T-cell (primary cell): ENCODE data around the gene RHBDL2. TPM values are rescaled to one million over a fixed set of nuclear protein-coding genes. Genes with fewer than 3 reads are reported as not detected.
"Not testable (repeated sequence)": the region's sequence is repeated elsewhere in the genome, so short reads cannot be mapped to it uniquely, and the experiment has no call there.

ENCODE experiments used
- ATAC-seq, 4 experiments: fragments of 200-7000 bp in 3 of 4; fragments of 150-1000 bp in 1 of 4; cut with Tn5 transposase; replicated peaks in 1 of 4; 1 replicate in 3 of 4; 2 replicates in 1 of 4; pipeline ENCODE4 v1.10.0; 2021; ENCODE audit warnings: moderate library complexity in 3 of 4, mild to moderate bottlenecking in 2 of 4, moderate number of reproducible peaks in 1 of 4
- CTCF ChIA-PET, 2 donors: fragments of 300-600 bp; sonication (Branson Sonifier 250); formaldehyde crosslinking; loops; one replicate each; lab custom pipeline; 2022; ENCODE audit warnings: antibody characterized with exemption in 2 of 2; lab: Charles Lee
- POLR2A ChIA-PET, 2 donors: fragments of 300-600 bp; sonication (Branson Sonifier 250); formaldehyde crosslinking; loops; one replicate each; lab custom pipeline; 2022; ENCODE audit warnings: antibody characterized with exemption in 2 of 2; lab: Charles Lee
- DNase-seq, 35 experiments: peaks; one replicate each; pipeline versions ENCODE4 v3.0.0 to v3.0.0-alpha.2; 2013 to 2023
- H3K27ac ChIP-seq: one replicate; pipeline ENCODE4 v1.5.1; 2013; ENCODE audit warnings: low read length
- H3K27me3 ChIP-seq, 2 experiments: replicated peaks in 1 of 2; 1 replicate in 1 of 2; 2 replicates in 1 of 2; pipeline versions ENCODE4 v1.6.1 to v1.7.0; 2013; ENCODE audit warnings: low read length in 1 of 2, mixed read lengths in 1 of 2; ENCODE audit not compliant: control insufficient read depth in 2 of 2, insufficient read depth in 2 of 2; ENCODE audit errors: extremely low read depth in 1 of 2
- H3K36me3 ChIP-seq, 2 donors: 1 replicate in 1 of 2; 2 replicates in 1 of 2; pipeline versions ENCODE4 v1.6.1 to v1.7.0; 2013; ENCODE audit warnings: low read length in 1 of 2; ENCODE audit not compliant: control insufficient read depth in 2 of 2, insufficient read depth in 1 of 2; ENCODE audit errors: extremely low read depth in 1 of 2
- H3K4me1 ChIP-seq, 2 experiments: 1 replicate in 1 of 2; 2 replicates in 1 of 2; pipeline versions ENCODE4 v1.6.1 to v1.7.0; 2013; ENCODE audit warnings: low read length in 2 of 2, mixed read lengths in 1 of 2; ENCODE audit not compliant: insufficient read depth in 2 of 2, control insufficient read depth in 1 of 2; ENCODE audit errors: extremely low read depth in 1 of 2
- H3K4me3 ChIP-seq, 2 donors: 1 replicate in 1 of 2; 2 replicates in 1 of 2; pipeline versions ENCODE4 v1.5.1 to v1.7.0; 2013; ENCODE audit warnings: mild to moderate bottlenecking in 2 of 2, low read length in 1 of 2, moderate library complexity in 1 of 2; ENCODE audit not compliant: control insufficient read depth in 1 of 2; ENCODE audit errors: extremely low read depth in 1 of 2
- H3K9me3 ChIP-seq: 2 replicates; pipeline ENCODE4 v1.7.0; 2013
- H3K27ac Mint-ChIP-seq, 2 donors: one replicate each; pipeline ENCODE4 v1.8.0; 2020 to 2021; ENCODE audit warnings: mild to moderate bottlenecking in 2 of 2, mixed read lengths in 2 of 2
- H3K27me3 Mint-ChIP-seq, 2 donors: one replicate each; pipeline ENCODE4 v1.8.0; 2021 to 2022; ENCODE audit warnings: mixed read lengths in 2 of 2
- H3K36me3 Mint-ChIP-seq: one replicate; pipeline ENCODE4 v1.8.0; 2021; ENCODE audit warnings: mixed read lengths
- H3K4me1 Mint-ChIP-seq, 3 donors: one replicate each; pipeline ENCODE4 v1.8.0; 2020 to 2022; ENCODE audit warnings: mixed read lengths in 3 of 3, mild to moderate bottlenecking in 1 of 3
- H3K4me3 Mint-ChIP-seq, 3 donors: one replicate each; pipeline ENCODE4 v1.8.0; 2020 to 2022; ENCODE audit warnings: mild to moderate bottlenecking in 3 of 3, mixed read lengths in 3 of 3, moderate library complexity in 3 of 3
- H3K9me3 Mint-ChIP-seq, 3 donors: one replicate each; pipeline ENCODE4 v1.8.0; 2020 to 2022; ENCODE audit warnings: mixed read lengths in 3 of 3
- WGBS: methylation state at CpG from one replicate; pipeline ENCODE4 v1.1.5; 2013; ENCODE audit warnings: missing lambda C conversion rate; ENCODE audit not compliant: insufficient coverage; 5-methylcytosine and 5-hydroxymethylcytosine counted together
- total RNA-seq, 35 experiments: library from RNA in 6 of 35; stranded (reverse) in 6 of 35; fragments of 120-200 nt in 1 of 35; gene quantifications; one replicate each; pipeline versions ENCODE4 v1.2.1 to v1.2.4 and lab custom pipeline; 2013 to 2026

The RHBDL2 gene
- total RNA-seq, 5 donors from 2014 or later (not counting 1 experiment from before 2014, with no cell fraction given): not detected

DNA sequence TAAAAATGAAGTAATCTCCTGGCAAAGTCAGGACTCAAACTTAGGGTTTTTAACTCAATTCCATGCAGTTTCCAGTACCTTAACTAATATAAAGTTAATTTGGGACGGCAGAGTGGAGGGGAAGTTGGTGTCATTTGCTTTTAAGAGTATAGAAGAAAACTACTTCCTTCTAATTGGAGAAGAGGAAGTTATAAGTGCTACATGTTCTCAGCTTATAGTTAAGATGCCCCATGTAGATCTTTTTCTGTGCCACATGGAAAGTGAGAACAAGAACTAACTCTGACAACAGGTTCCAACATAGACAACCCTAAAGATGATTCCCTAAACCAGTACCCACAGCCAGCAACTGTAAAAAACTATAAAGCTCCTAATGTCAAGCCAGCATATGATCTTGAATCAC lies 93.6 kb downstream of the RHBDL2 start:
- H3K9me3 Mint-ChIP-seq: peaks cover 0 to 3% (median 0%) of the 10 kb centered on the region in 3 donors
- no peak for ATAC-seq
- Histone ChIP-seq H3K27ac (no peak overlapping the region), H3K36me3 (peaks cover 19 to 61% of the 10 kb centered on the region in 2 donors), H3K27me3 (no peaks in the 10 kb centered on the region), H3K9me3 (no peaks in the 10 kb centered on the region), H3K4me3 (no peak overlapping the region), H3K4me1 (peaks cover 0 to 3% of the 10 kb centered on the region in 2 experiments)
- no peak overlapping the region for H3K4me3 Mint-ChIP-seq
- no peaks in the 10 kb centered on the region for H3K27me3 Mint-ChIP-seq
- ChIA-PET POLR2A (no interaction called here), CTCF (interaction anchor here in 1 of 2 donors (0.7 kb wide), 1 partner anchor 11 kb away, joined by 3 read pairs; no protein-coding TSS in a partner anchor)
- no peak for DNase-seq
- peaks cover 51% of the 10 kb centered on the region for H3K36me3 Mint-ChIP-seq
- H3K27ac Mint-ChIP-seq: no peak overlapping the region
- WGBS: no CpG with 5 or more reads among the region's 1 CpG
- peaks cover 20 to 27% (median 24%) of the 10 kb centered on the region in 3 donors for H3K4me1 Mint-ChIP-seq

DNA sequence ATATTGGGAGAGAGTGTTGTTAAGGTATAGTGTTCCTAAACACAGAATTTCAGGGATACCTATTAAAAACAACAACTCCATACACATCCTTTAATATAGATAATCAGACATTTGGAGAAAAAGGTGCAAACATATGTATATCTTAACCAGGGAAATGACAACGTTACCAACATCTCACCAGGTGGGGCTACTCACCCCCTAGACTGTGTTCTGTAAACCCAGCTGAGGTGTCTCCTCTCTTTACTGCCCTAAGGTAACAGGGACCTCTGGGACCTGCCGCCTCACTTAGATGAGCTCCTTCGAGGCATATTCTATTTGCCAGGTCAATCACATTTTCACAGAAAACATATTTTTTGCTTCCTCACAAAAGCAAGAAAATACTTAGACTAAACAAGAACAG lies 95.4 kb downstream of the RHBDL2 start:
- H3K36me3 ChIP-seq: peaks cover 21 to 62% of the 10 kb centered on the region in 2 donors
- no peak for ATAC-seq
- 85% methylated on average over 2 of the region's 3 CpGs for WGBS
- no peak for DNase-seq
- H3K27me3 ChIP-seq: no peaks in the 10 kb centered on the region
- Mint-ChIP-seq H3K9me3 (peaks cover 0 to 3% (median 0%) of the 10 kb centered on the region in 3 donors), H3K4me1 (peaks cover 18 to 24% (median 20%) of the 10 kb centered on the region in 3 donors), H3K36me3 (peaks cover 47% of the 10 kb centered on the region), H3K27me3 (no peaks in the 10 kb centered on the region), H3K4me3 (no peak overlapping the region), H3K27ac (no peak overlapping the region)
- CTCF ChIA-PET: interaction anchor here in 1 of 2 donors (0.7 to 1.1 kb wide), 3 partner anchors 10 to 246 kb away, joined by 3 to 4 read pairs (median 3); partner anchors contain the start of gene NDUFS5
- POLR2A ChIA-PET: interaction anchor here in 1 of 2 donors (0.6 to 0.7 kb wide), 2 partner anchors 475 to 835 kb away, joined by 5 to 7 read pairs; no protein-coding TSS in a partner anchor
- H3K9me3 ChIP-seq: no peaks in the 10 kb centered on the region
- H3K4me3 ChIP-seq: no peak overlapping the region
- H3K4me1 ChIP-seq: peaks cover 0 to 3% of the 10 kb centered on the region in 2 experiments
- H3K27ac ChIP-seq: no peak overlapping the region

DNA sequence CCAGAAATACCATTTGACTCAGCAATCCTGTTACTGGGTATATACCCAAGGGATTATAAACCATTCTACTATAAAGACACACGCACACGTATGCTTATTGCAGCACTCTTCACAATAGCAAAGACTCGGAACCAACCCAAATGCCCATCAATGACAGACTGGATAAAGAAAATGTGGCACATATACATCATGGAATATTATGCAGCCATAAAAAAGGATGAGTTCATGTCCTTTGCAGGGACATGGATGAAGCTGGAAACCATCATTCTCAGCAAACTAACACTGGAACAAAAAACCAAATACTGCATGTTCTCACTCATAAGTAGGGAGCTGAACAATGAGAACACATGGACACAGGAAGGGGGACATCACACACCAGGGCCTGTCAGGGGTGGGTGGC lies 96.5 kb downstream of the RHBDL2 start:
- H3K4me3 ChIP-seq, H3K27me3 ChIP-seq, H3K27ac Mint-ChIP-seq, DNase-seq, H3K9me3 Mint-ChIP-seq, H3K4me1 ChIP-seq, H3K9me3 ChIP-seq, POLR2A ChIA-PET, H3K27me3 Mint-ChIP-seq, H3K27ac ChIP-seq, CTCF ChIA-PET, H3K4me3 Mint-ChIP-seq, ATAC-seq: not testable (repeated sequence)
- peaks cover 18 to 29% (median 23%) of the 10 kb centered on the region in 3 donors for H3K4me1 Mint-ChIP-seq
- peaks cover 25 to 63% of the 10 kb centered on the region in 2 donors for H3K36me3 ChIP-seq
- whole genome bisulfite sequencing: no CpG with 5 or more reads among the region's 3 CpGs
- peaks cover 43% of the 10 kb centered on the region for H3K36me3 Mint-ChIP-seq

DNA sequence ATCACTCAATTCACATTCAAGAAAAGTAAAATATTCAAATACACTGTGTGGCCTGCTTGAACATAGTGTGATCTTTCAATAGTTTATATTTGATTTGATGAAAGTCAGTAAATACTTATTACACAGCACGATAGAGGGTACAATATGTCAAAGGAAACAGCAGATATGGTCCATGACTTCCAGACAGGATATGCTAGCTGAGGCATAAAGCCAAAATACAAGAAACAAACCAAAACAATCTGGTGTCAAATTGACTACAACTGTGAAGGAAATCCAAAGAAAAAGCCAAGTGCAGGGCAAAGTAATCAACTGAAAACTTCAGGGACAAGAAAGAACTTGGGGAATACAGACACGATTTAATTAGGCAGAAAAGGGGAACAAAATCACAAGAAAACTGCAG lies 101.3 kb downstream of the RHBDL2 start:
- ATAC-seq (no peak), DNase-seq (no peak)
- Mint-ChIP-seq H3K9me3 (peaks cover 0 to 3% (median 0%) of the 10 kb centered on the region in 3 donors), H3K27ac (peak overlapping the region; percentile 9 to 57), H3K27me3 (no peaks in the 10 kb centered on the region), H3K36me3 (peaks cover 46% of the 10 kb centered on the region), H3K4me3 (no peak overlapping the region), H3K4me1 (peaks cover 13 to 24% (median 15%) of the 10 kb centered on the region in 3 donors)
- peaks cover 22 to 51% of the 10 kb centered on the region in 2 donors for H3K36me3 ChIP-seq
- H3K4me3 ChIP-seq: no peak overlapping the region
- H3K9me3 ChIP-seq: no peaks in the 10 kb centered on the region
- no peaks in the 10 kb centered on the region for H3K4me1 ChIP-seq
- H3K27ac ChIP-seq: no peak overlapping the region
- CTCF ChIA-PET: interaction anchor here in 1 of 2 donors (0.6 kb wide), 1 partner anchor 247 kb away, joined by 3 read pairs; no protein-coding TSS in a partner anchor
- 91% methylated on average over 1 of the region's 2 CpGs for WGBS
- H3K27me3 ChIP-seq: no peaks in the 10 kb centered on the region
- POLR2A ChIA-PET: no interaction called here

DNA sequence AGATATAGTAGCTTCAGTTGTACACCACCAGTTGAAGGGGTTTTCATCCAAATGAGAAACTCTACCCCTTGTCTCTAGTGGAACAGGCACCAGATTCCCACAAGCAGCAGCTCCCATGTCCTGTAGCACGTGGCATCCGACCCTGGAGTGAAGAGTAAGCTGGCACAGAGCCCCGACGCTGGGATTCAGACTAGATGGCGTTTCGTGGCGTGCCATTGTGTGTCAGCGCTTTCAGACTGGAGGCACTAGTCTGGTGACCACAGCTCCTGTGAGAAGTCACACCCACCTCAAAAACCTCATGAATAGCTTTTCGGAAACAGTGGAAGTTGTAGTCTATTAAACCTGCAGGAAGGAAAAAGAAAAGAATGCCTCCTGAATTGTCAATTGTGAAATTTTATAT lies 102.3 kb downstream of the RHBDL2 start:
- no peak overlapping the region for H3K4me3 Mint-ChIP-seq
- Histone ChIP-seq H3K27me3 (no peaks in the 10 kb centered on the region), H3K4me1 (no peaks in the 10 kb centered on the region), H3K4me3 (no peak overlapping the region), H3K27ac (no peak overlapping the region), H3K36me3 (peaks cover 22 to 48% of the 10 kb centered on the region in 2 donors), H3K9me3 (no peaks in the 10 kb centered on the region)
- POLR2A ChIA-PET: interaction anchor here in 1 of 2 donors (0.6 kb wide), 2 partner anchors 915 to 1539 kb away, joined by 3 read pairs; no protein-coding TSS in a partner anchor
- CTCF ChIA-PET: interaction anchor here in 1 of 2 donors (0.6 kb wide), 1 partner anchor 253 kb away, joined by 3 read pairs; no protein-coding TSS in a partner anchor
- no peak overlapping the region for H3K27ac Mint-ChIP-seq
- H3K9me3 Mint-ChIP-seq: no peaks in the 10 kb centered on the region
- H3K27me3 Mint-ChIP-seq: no peaks in the 10 kb centered on the region
- WGBS: 88% methylated on average over 3 of the region's 9 CpGs
- peaks cover 11 to 18% (median 14%) of the 10 kb centered on the region in 3 donors for H3K4me1 Mint-ChIP-seq
- DNase-seq: no peak
- peaks cover 37% of the 10 kb centered on the region for H3K36me3 Mint-ChIP-seq
- no peak for ATAC-seq

DNA sequence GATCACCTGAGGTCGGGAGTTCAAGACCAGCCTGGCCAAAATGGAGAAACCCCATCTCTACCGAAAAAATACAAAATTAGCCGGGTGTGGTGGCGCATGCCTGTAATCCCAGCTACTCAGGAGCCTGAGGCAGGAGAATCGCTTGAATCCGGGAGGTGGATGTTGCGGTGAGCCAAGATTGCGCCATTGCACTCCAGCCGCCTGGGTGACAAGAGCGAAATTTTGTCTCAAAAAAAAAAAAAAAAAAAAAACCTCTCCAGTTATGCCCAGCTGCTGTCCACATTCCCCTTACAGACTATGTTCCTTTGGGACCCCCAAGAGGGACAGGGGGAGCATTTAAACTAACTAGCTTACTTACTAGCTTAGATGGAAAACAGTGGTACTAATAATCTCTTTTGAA lies 105.3 kb downstream of the RHBDL2 start:
- CTCF ChIA-PET: interaction anchor here in 1 of 2 donors (0.6 kb wide), 2 partner anchors 160 to 1320 kb away, joined by 3 read pairs; no protein-coding TSS in a partner anchor

More for the DNA sequence above, 105.3 kb downstream of the RHBDL2 start:
- ATAC-seq, POLR2A ChIA-PET, H3K4me1 ChIP-seq, H3K4me3 ChIP-seq, H3K27ac Mint-ChIP-seq, H3K27ac ChIP-seq, H3K9me3 Mint-ChIP-seq, H3K4me3 Mint-ChIP-seq, H3K27me3 ChIP-seq, H3K9me3 ChIP-seq, DNase-seq, H3K4me1 Mint-ChIP-seq: not testable (repeated sequence)
- peaks cover 14 to 29% of the 10 kb centered on the region in 2 donors for H3K36me3 ChIP-seq
- peaks cover 23% of the 10 kb centered on the region for H3K36me3 Mint-ChIP-seq
- WGBS: 95% methylated on average over 8 of the region's 10 CpGs
- H3K27me3 Mint-ChIP-seq: peaks cover 2 to 11% of the 10 kb centered on the region in 2 donors
